ENCODE results near the gene GRIN2A. TPM values are rescaled to one million over a fixed set of nuclear protein-coding genes. Genes with fewer than 3 reads are reported as not detected.

Gene GRIN2A
- total and polyA plus RNA-seq, 2 donors: 0.25 to 1.1 TPM

- DNase-seq (ENCODE audit: low read depth in 6 of 9, low spot score in 9 of 9): no peak
- Histone ChIP-seq H3K4me1 (ENCODE audit: control insufficient read depth in 2 of 2, insufficient read depth in 2 of 2, low read length in 2 of 2) (no peaks in the 10 kb centered on the region), H3K9me3 (ENCODE audit: control insufficient read depth in 2 of 2, insufficient read depth in 1 of 2, low read length in 1 of 2) (no peaks in the 10 kb centered on the region), H3K27ac (ENCODE audit: low read depth in 1 of 2, low read length in 1 of 2) (no peak overlapping the region), H3K27me3 (ENCODE audit: control insufficient read depth in 2 of 2, insufficient read depth in 1 of 2, low read length in 1 of 2) (no peaks in the 10 kb centered on the region), H3K4me3 (ENCODE audit: low read length in 2 of 2) (no peak overlapping the region), H3K36me3 (ENCODE audit: control insufficient read depth in 2 of 2, insufficient read depth in 2 of 2, low read length in 1 of 2) (no peaks in the 10 kb centered on the region)
- 94% methylated on average over 1 of the region's 1 CpG for WGBS
Measured at GRCh38 chr16:10090816-10091215, 91.4 kb downstream of the GRIN2A start.

- H3K27me3 ChIP-seq (ENCODE audit: control insufficient read depth in 2 of 2, insufficient read depth in 1 of 2, low read length in 1 of 2): no peaks in the 10 kb centered on the region
- no peaks in the 10 kb centered on the region for H3K4me1 ChIP-seq (ENCODE audit: control insufficient read depth in 2 of 2, insufficient read depth in 2 of 2, low read length in 2 of 2)
- no peak overlapping the region for H3K27ac ChIP-seq (ENCODE audit: low read depth in 1 of 2, low read length in 1 of 2)
- no peak overlapping the region for H3K4me3 ChIP-seq (ENCODE audit: low read length in 2 of 2)
- no peak for DNase-seq (ENCODE audit: low read depth in 6 of 9, low spot score in 9 of 9)
- WGBS: 72% methylated on average over 7 of the region's 7 CpGs
- H3K36me3 ChIP-seq (ENCODE audit: control insufficient read depth in 2 of 2, insufficient read depth in 2 of 2, low read length in 1 of 2): no peaks in the 10 kb centered on the region
- no peaks in the 10 kb centered on the region for H3K9me3 ChIP-seq (ENCODE audit: control insufficient read depth in 2 of 2, insufficient read depth in 1 of 2, low read length in 1 of 2)
Measured at GRCh38 chr16:10088380-10088793, 93.8 kb downstream of the GRIN2A start.

- Histone ChIP-seq H3K4me1 (ENCODE audit: control insufficient read depth in 2 of 2, insufficient read depth in 2 of 2, low read length in 2 of 2) (no peaks in the 10 kb centered on the region), H3K27ac (ENCODE audit: low read depth in 1 of 2, low read length in 1 of 2) (no peak overlapping the region), H3K36me3 (ENCODE audit: control insufficient read depth in 2 of 2, insufficient read depth in 2 of 2, low read length in 1 of 2) (no peaks in the 10 kb centered on the region), H3K4me3 (ENCODE audit: low read length in 2 of 2) (no peak overlapping the region), H3K9me3 (ENCODE audit: control insufficient read depth in 2 of 2, insufficient read depth in 1 of 2, low read length in 1 of 2) (no peaks in the 10 kb centered on the region), H3K27me3 (ENCODE audit: control insufficient read depth in 2 of 2, insufficient read depth in 1 of 2, low read length in 1 of 2) (no peaks in the 10 kb centered on the region)
- no peak for DNase-seq (ENCODE audit: low read depth in 6 of 9, low spot score in 9 of 9)
- WGBS: 96% methylated on average over 4 of the region's 4 CpGs
Measured at GRCh38 chr16:10087151-10087550, 95.1 kb downstream of the GRIN2A start.

- Histone ChIP-seq H3K4me1 (ENCODE audit: control insufficient read depth in 2 of 2, insufficient read depth in 2 of 2, low read length in 2 of 2) (no peaks in the 10 kb centered on the region), H3K4me3 (ENCODE audit: low read length in 2 of 2) (no peak overlapping the region), H3K9me3 (ENCODE audit: control insufficient read depth in 2 of 2, insufficient read depth in 1 of 2, low read length in 1 of 2) (no peaks in the 10 kb centered on the region), H3K27me3 (ENCODE audit: control insufficient read depth in 2 of 2, insufficient read depth in 1 of 2, low read length in 1 of 2) (no peaks in the 10 kb centered on the region), H3K27ac (ENCODE audit: low read depth in 1 of 2, low read length in 1 of 2) (no peak overlapping the region), H3K36me3 (ENCODE audit: control insufficient read depth in 2 of 2, insufficient read depth in 2 of 2, low read length in 1 of 2) (no peaks in the 10 kb centered on the region)
- no peak for DNase-seq (ENCODE audit: low read depth in 6 of 9, low spot score in 9 of 9)
- WGBS: 59% methylated on average over 3 of the region's 3 CpGs
Measured at GRCh38 chr16:10086620-10087019, 95.6 kb downstream of the GRIN2A start.

GRCh38 chr16:10085078-10085798 is 97.0 kb downstream of the GRIN2A start:
- Histone ChIP-seq H3K27me3 (ENCODE audit: control insufficient read depth in 2 of 2, insufficient read depth in 1 of 2, low read length in 1 of 2) (no peaks in the 10 kb centered on the region), H3K4me3 (ENCODE audit: low read length in 2 of 2) (no peak overlapping the region), H3K9me3 (ENCODE audit: control insufficient read depth in 2 of 2, insufficient read depth in 1 of 2, low read length in 1 of 2) (no peaks in the 10 kb centered on the region), H3K27ac (ENCODE audit: low read depth in 1 of 2, low read length in 1 of 2) (no peak overlapping the region), H3K36me3 (ENCODE audit: control insufficient read depth in 2 of 2, insufficient read depth in 2 of 2, low read length in 1 of 2) (no peaks in the 10 kb centered on the region), H3K4me1 (ENCODE audit: control insufficient read depth in 2 of 2, insufficient read depth in 2 of 2, low read length in 2 of 2) (no peaks in the 10 kb centered on the region)
- DNase-seq (ENCODE audit: low read depth in 6 of 9, low spot score in 9 of 9): no peak
- WGBS: 87% methylated on average over 6 of the region's 6 CpGs

DNA sequence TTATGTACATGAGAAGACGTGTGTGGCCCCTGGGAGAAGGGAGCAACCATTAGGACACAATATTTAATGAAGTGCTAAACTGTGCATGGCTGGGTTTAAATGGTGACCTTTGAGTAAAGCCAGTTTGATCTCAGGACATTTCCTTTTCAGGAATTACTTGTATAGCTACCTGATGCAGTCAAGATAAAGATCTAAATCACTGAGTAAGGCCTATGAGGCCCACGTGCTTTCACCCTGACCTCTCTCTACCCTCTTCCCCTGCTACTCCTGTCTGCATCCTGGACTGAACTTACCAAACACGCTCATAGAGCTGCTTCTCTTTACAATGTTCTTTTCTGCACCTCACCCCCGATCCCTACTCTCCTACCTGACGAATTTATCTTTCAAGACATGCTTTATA is 98.9 kb downstream of the GRIN2A start:
- Histone ChIP-seq H3K4me1 (ENCODE audit: control insufficient read depth in 2 of 2, insufficient read depth in 2 of 2, low read length in 2 of 2) (no peaks in the 10 kb centered on the region), H3K27me3 (ENCODE audit: control insufficient read depth in 2 of 2, insufficient read depth in 1 of 2, low read length in 1 of 2) (no peaks in the 10 kb centered on the region), H3K4me3 (ENCODE audit: low read length in 2 of 2) (no peak overlapping the region), H3K9me3 (ENCODE audit: control insufficient read depth in 2 of 2, insufficient read depth in 1 of 2, low read length in 1 of 2) (no peaks in the 10 kb centered on the region), H3K36me3 (ENCODE audit: control insufficient read depth in 2 of 2, insufficient read depth in 2 of 2, low read length in 1 of 2) (no peaks in the 10 kb centered on the region), H3K27ac (ENCODE audit: low read depth in 1 of 2, low read length in 1 of 2) (no peak overlapping the region)
- no peak for DNase-seq (ENCODE audit: low read depth in 6 of 9, low spot score in 9 of 9)
- WGBS: 59% methylated on average over 5 of the region's 5 CpGs

- DNase-seq (ENCODE audit: low read depth in 6 of 9, low spot score in 9 of 9): no peak
- WGBS: 88% methylated on average over 1 of the region's 1 CpG
- H3K27me3 ChIP-seq (ENCODE audit: control insufficient read depth in 2 of 2, insufficient read depth in 1 of 2, low read length in 1 of 2): no peaks in the 10 kb centered on the region
- no peaks in the 10 kb centered on the region for H3K9me3 ChIP-seq (ENCODE audit: control insufficient read depth in 2 of 2, insufficient read depth in 1 of 2, low read length in 1 of 2)
- H3K36me3 ChIP-seq (ENCODE audit: control insufficient read depth in 2 of 2, insufficient read depth in 2 of 2, low read length in 1 of 2): no peaks in the 10 kb centered on the region
- H3K27ac ChIP-seq (ENCODE audit: low read depth in 1 of 2, low read length in 1 of 2): no peak overlapping the region
- H3K4me3 ChIP-seq (ENCODE audit: low read length in 2 of 2): no peak overlapping the region
- no peaks in the 10 kb centered on the region for H3K4me1 ChIP-seq (ENCODE audit: control insufficient read depth in 2 of 2, insufficient read depth in 2 of 2, low read length in 2 of 2)
Measured at GRCh38 chr16:10081201-10081940, 100.9 kb downstream of the GRIN2A start.

GRCh38 chr16:10080051-10080772 is 102.0 kb downstream of the GRIN2A start:
- no peaks in the 10 kb centered on the region for H3K27me3 ChIP-seq (ENCODE audit: control insufficient read depth in 2 of 2, insufficient read depth in 1 of 2, low read length in 1 of 2)
- H3K36me3 ChIP-seq (ENCODE audit: control insufficient read depth in 2 of 2, insufficient read depth in 2 of 2, low read length in 1 of 2): no peaks in the 10 kb centered on the region
- H3K9me3 ChIP-seq (ENCODE audit: control insufficient read depth in 2 of 2, insufficient read depth in 1 of 2, low read length in 1 of 2): no peaks in the 10 kb centered on the region
- H3K4me1 ChIP-seq (ENCODE audit: control insufficient read depth in 2 of 2, insufficient read depth in 2 of 2, low read length in 2 of 2): no peaks in the 10 kb centered on the region
- no peak overlapping the region for H3K4me3 ChIP-seq (ENCODE audit: low read length in 2 of 2)
- no peak for DNase-seq (ENCODE audit: low read depth in 6 of 9, low spot score in 9 of 9)
- 9% methylated on average over 9 of the region's 9 CpGs for WGBS
- no peak overlapping the region for H3K27ac ChIP-seq (ENCODE audit: low read depth in 1 of 2, low read length in 1 of 2)

DNA sequence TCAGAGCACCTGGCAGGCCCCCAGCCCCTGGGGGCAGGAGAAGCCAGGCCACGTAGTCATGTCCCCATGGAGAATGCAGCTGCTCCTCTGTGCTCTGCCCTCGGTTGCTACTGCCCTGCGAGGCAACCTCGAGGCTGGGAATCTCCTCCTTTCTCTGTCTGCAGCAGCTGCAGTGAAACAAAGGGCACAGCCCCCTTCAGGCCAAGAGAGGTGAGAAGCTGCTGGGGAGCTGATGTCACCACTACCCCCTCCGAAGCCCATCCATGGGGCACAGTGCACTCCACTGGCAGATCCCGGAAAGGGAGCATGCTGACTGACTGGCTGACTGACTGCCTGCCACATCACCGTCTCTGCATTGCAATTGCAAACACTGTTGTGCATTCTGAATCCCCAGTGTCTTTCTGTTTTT is 103.7 kb downstream of the GRIN2A start:
- 59% methylated on average over 7 of the region's 7 CpGs for WGBS
- no peak for DNase-seq (ENCODE audit: low read depth in 6 of 9, low spot score in 9 of 9)
- H3K9me3 ChIP-seq (ENCODE audit: control insufficient read depth in 2 of 2, insufficient read depth in 1 of 2, low read length in 1 of 2): no peaks in the 10 kb centered on the region

More for the DNA sequence above, 103.7 kb downstream of the GRIN2A start:
- Histone ChIP-seq H3K4me3 (ENCODE audit: low read length in 2 of 2) (no peak overlapping the region), H3K27ac (ENCODE audit: low read depth in 1 of 2, low read length in 1 of 2) (no peak overlapping the region), H3K27me3 (ENCODE audit: control insufficient read depth in 2 of 2, insufficient read depth in 1 of 2, low read length in 1 of 2) (no peaks in the 10 kb centered on the region), H3K4me1 (ENCODE audit: control insufficient read depth in 2 of 2, insufficient read depth in 2 of 2, low read length in 2 of 2) (no peaks in the 10 kb centered on the region), H3K36me3 (ENCODE audit: control insufficient read depth in 2 of 2, insufficient read depth in 2 of 2, low read length in 1 of 2) (no peaks in the 10 kb centered on the region)

Measured in thymus (tissue), 11 donors.